CD14-positive monocyte (primary cell): Measurements from ENCODE around the gene MAPRE2. TPM values are rescaled to one million over a fixed set of nuclear protein-coding genes. Genes with fewer than 3 reads are reported as not detected.

Source experiments
- DNase-seq, 3 donors: peaks; one replicate each; pipeline ENCODE4 v3.0.0-alpha.2; 2011 to 2022
- H2AFZ ChIP-seq: 2 replicates; pipeline ENCODE4 v1.6.0; 2012; ENCODE audit warnings: mild to moderate bottlenecking, low read depth, low read length, inconsistent platforms; ENCODE audit not compliant: insufficient read depth, poor library complexity, severe bottlenecking
- H3K27ac ChIP-seq, 2 donors: 1 replicate in 1 of 2; 2 replicates in 1 of 2; pipeline ENCODE4 v1.5.1; 2012 to 2013; ENCODE audit warnings: low read length in 2 of 2, control low read depth in 1 of 2, inconsistent platforms in 1 of 2, low read depth in 1 of 2, mild to moderate bottlenecking in 1 of 2
- H3K27me3 ChIP-seq, 2 donors: one replicate each; pipeline versions ENCODE4 v1.6.0 to v1.6.1; 2011 to 2013; ENCODE audit warnings: low read length in 2 of 2; ENCODE audit not compliant: control insufficient read depth in 2 of 2, insufficient read depth in 2 of 2
- H3K36me3 ChIP-seq, 2 donors: replicated peaks in 1 of 2; 1 replicate in 1 of 2; 2 replicates in 1 of 2; pipeline versions ENCODE4 v1.5.1 to v1.6.1; 2012 to 2013; ENCODE audit warnings: low read length in 2 of 2, control low read depth in 1 of 2, inconsistent platforms in 1 of 2, mild to moderate bottlenecking in 1 of 2; ENCODE audit not compliant: insufficient read depth in 2 of 2, control insufficient read depth in 1 of 2
- H3K4me1 ChIP-seq, 2 donors: 1 replicate in 1 of 2; 2 replicates in 1 of 2; pipeline versions ENCODE4 v1.5.1 to v1.6.1; 2012 to 2013; ENCODE audit warnings: low read length in 2 of 2, control low read depth in 1 of 2, inconsistent platforms in 1 of 2, mild to moderate bottlenecking in 1 of 2, moderate library complexity in 1 of 2; ENCODE audit not compliant: insufficient read depth in 2 of 2, control insufficient read depth in 1 of 2
- H3K4me2 ChIP-seq: replicated peaks from 2 replicates; pipeline ENCODE3; 2012; ENCODE audit warnings: low read length, moderate library complexity, mild to moderate bottlenecking; ENCODE audit not compliant: poor library complexity, severe bottlenecking; ENCODE audit errors: extremely low read depth
- H3K4me3 ChIP-seq, 3 experiments: fragments of 200-600 bp in 1 of 3; sonication (generic) in 1 of 3; replicated peaks in 1 of 3; 1 replicate in 2 of 3; 2 replicates in 1 of 3; pipeline ENCODE4 v1.5.1; 2011 to 2013; ENCODE audit warnings: low read length in 3 of 3, mild to moderate bottlenecking in 3 of 3, control low read depth in 2 of 3, low read depth in 2 of 3, inconsistent platforms in 1 of 3, moderate library complexity in 1 of 3
- H3K79me2 ChIP-seq: 2 replicates; pipeline ENCODE4 v1.6.0; 2012; ENCODE audit warnings: mild to moderate bottlenecking, control low read depth, inconsistent platforms, low read length, moderate library complexity; ENCODE audit not compliant: insufficient read depth
- H3K9ac ChIP-seq: 2 replicates; pipeline ENCODE4 v1.6.0; 2017; ENCODE audit warnings: low read length, mild to moderate bottlenecking; ENCODE audit not compliant: insufficient read depth, poor library complexity, severe bottlenecking
- H3K9me3 ChIP-seq, 2 donors: replicated peaks in 1 of 2; 1 replicate in 1 of 2; 2 replicates in 1 of 2; pipeline versions ENCODE4 v1.5.1 to v1.6.1; 2012 to 2013; ENCODE audit warnings: low read length in 2 of 2, control low read depth in 1 of 2; ENCODE audit not compliant: control insufficient read depth in 1 of 2, insufficient read depth in 1 of 2
- H4K20me1 ChIP-seq: 2 replicates; pipeline ENCODE4 v1.6.0; 2012; ENCODE audit warnings: mild to moderate bottlenecking, low read length, control low read depth, moderate library complexity; ENCODE audit not compliant: insufficient read depth
- H3K27ac Mint-ChIP-seq, 7 donors: one replicate each; pipeline ENCODE4 v1.8.0; 2020; ENCODE audit warnings: mild to moderate bottlenecking in 7 of 7, mixed read lengths in 7 of 7, moderate library complexity in 6 of 7, inconsistent platforms in 2 of 7
- H3K27me3 Mint-ChIP-seq, 3 donors: one replicate each; pipeline ENCODE4 v1.8.0; 2021 to 2022; ENCODE audit warnings: low read depth in 3 of 3, mild to moderate bottlenecking in 3 of 3, mixed read lengths in 3 of 3, moderate library complexity in 3 of 3, inconsistent platforms in 1 of 3
- H3K36me3 Mint-ChIP-seq, 2 donors: one replicate each; pipeline ENCODE4 v1.8.0; 2020; ENCODE audit warnings: mixed read lengths in 2 of 2, inconsistent platforms in 1 of 2, mild to moderate bottlenecking in 1 of 2
- H3K4me1 Mint-ChIP-seq: one replicate; pipeline ENCODE4 v1.8.0; 2020; ENCODE audit warnings: mild to moderate bottlenecking, mixed read lengths
- H3K4me3 Mint-ChIP-seq, 2 donors: one replicate each; pipeline ENCODE4 v1.8.0; 2020; ENCODE audit warnings: mild to moderate bottlenecking in 2 of 2, mixed read lengths in 2 of 2, moderate library complexity in 1 of 2
- H3K9me3 Mint-ChIP-seq, 7 donors: one replicate each; pipeline ENCODE4 v1.8.0; 2020 to 2022; ENCODE audit warnings: mixed read lengths in 7 of 7, mild to moderate bottlenecking in 6 of 7, moderate library complexity in 6 of 7, inconsistent platforms in 2 of 7
- WGBS: methylation state at CpG from one replicate; pipeline ENCODE4 v1.1.5; 2013; ENCODE audit warnings: missing lambda C conversion rate; ENCODE audit not compliant: insufficient coverage; 5-methylcytosine and 5-hydroxymethylcytosine counted together
- intact Hi-C, 2 donors: fragments of 100-400 bp; cut with micrococcal nuclease; formaldehyde crosslinking; loops; one replicate each; pipeline versions ENCODE4 v1.15.0 to v1.15.1; 2023
- polyA plus RNA-seq, 3 donors: library from polyadenylated mRNA; depleted of rRNA in 1 of 3; unstranded in 2 of 3; stranded (reverse) in 1 of 3; fragments of 300-500 nt in 2 of 3; fragments of >200 nt in 1 of 3; fragmentation: Illumina TruSeq in 2 of 3; gene quantifications; 1 replicate in 2 of 3; 2 replicates in 1 of 3; pipeline ENCODE4 v1.2.3, GENCODE V29; 2012 to 2021
- TF ChIP-seq, protein P1 (sequence below): fragments of 200-600 bp; IDR thresholded peaks from one replicate; pipeline ENCODE4 v1.8.0; 2022; ENCODE audit warnings: antibody characterized with exemption, mild to moderate bottlenecking

Gene MAPRE2
- polyA plus RNA-seq, 3 donors = 22.0 to 48.1 (median 37.1) TPM

DNA sequence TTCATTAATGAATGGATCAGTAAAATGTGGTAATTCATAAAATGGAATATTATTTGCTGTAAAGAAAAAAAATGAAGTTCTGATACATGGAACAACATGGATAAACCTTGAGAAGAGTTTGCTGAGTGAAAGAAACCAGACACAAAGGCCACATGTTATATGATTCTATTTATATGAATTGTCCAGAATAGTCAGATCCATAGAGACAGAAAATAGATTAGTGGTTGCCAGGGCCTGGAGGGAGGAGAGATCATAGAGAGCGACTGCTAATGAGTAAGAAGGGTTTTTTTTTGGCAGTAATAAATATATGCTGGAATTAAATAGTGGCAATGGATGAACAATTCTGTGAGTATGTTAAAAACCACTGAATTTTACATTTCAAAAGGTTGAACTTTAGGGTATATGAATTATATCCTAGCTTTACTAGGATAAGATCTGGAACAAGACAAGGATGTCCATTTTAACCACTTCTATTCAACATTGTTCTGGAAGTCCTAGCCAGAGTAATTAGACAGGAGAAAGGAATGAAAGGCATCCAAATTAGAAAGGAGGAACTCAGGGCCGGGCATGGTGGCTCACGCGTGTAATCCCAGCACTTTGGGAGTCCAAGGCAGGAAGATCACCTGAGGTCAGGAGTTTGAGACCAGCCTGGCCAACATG, 48.8 kb downstream of the MAPRE2 start:
- no peak for DNase-seq
- peaks cover 0 to 3% (median 0%) of the 10 kb centered on the region in 7 donors for H3K9me3 Mint-ChIP-seq
- 100% methylated on average over 2 of the region's 4 CpGs for WGBS
- H3K9ac ChIP-seq = no peak overlapping the region
- no peaks in the 10 kb centered on the region for H3K79me2 ChIP-seq
- H3K27me3 ChIP-seq = no peaks in the 10 kb centered on the region
- intact Hi-C loops = no loop called here
- H3K4me3 Mint-ChIP-seq = no peak overlapping the region
- no peaks in the 10 kb centered on the region for H3K4me1 ChIP-seq
- H3K36me3 Mint-ChIP-seq = peaks cover 0 to 2% of the 10 kb centered on the region in 2 donors
- H3K36me3 ChIP-seq = no peaks in the 10 kb centered on the region
- H3K27me3 Mint-ChIP-seq = no peaks in the 10 kb centered on the region
- TF ChIP-seq, protein P1, sequence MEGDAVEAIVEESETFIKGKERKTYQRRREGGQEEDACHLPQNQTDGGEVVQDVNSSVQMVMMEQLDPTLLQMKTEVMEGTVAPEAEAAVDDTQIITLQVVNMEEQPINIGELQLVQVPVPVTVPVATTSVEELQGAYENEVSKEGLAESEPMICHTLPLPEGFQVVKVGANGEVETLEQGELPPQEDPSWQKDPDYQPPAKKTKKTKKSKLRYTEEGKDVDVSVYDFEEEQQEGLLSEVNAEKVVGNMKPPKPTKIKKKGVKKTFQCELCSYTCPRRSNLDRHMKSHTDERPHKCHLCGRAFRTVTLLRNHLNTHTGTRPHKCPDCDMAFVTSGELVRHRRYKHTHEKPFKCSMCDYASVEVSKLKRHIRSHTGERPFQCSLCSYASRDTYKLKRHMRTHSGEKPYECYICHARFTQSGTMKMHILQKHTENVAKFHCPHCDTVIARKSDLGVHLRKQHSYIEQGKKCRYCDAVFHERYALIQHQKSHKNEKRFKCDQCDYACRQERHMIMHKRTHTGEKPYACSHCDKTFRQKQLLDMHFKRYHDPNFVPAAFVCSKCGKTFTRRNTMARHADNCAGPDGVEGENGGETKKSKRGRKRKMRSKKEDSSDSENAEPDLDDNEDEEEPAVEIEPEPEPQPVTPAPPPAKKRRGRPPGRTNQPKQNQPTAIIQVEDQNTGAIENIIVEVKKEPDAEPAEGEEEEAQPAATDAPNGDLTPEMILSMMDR = no peak
- peaks cover 4% of the 10 kb centered on the region for H3K4me1 Mint-ChIP-seq
- H3K4me3 ChIP-seq = no peak overlapping the region
- H3K27ac Mint-ChIP-seq = no peak overlapping the region
- no peaks in the 10 kb centered on the region for H3K9me3 ChIP-seq
- H3K27ac ChIP-seq = no peak overlapping the region
- no peak overlapping the region for H3K4me2 ChIP-seq
- no peak overlapping the region for H2AFZ ChIP-seq
- H4K20me1 ChIP-seq = no peaks in the 10 kb centered on the region

DNA sequence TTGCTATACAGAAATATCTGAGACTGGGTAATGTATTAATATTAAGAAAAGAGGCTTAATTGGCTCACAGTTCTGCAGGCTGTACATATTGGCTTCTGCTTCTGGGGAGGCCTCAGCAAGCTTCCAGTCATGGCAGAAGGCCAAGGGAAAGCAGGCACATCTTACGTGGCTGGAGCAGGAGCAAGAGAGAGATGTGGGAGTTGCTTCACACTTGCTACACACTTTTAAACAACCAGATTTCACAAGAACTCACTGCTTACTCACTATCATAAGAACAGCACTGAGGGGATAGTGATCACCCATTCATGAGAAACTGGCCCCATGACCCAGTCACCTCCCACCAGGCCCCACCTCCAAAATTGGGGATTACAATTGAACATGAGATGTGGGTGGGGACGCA, 50.6 kb downstream of the MAPRE2 start:
- intact Hi-C loops = no loop called here
- no peak overlapping the region for H3K4me2 ChIP-seq
- Mint-ChIP-seq H3K27ac (peak overlapping the region in 3 of 7 donors; percentile 22 to 51 (median 50)), H3K9me3 (peaks cover 0 to 3% (median 0%) of the 10 kb centered on the region in 7 donors), H3K4me3 (no peak overlapping the region), H3K36me3 (peaks cover 0 to 2% of the 10 kb centered on the region in 2 donors), H3K4me1 (peaks cover 4% of the 10 kb centered on the region), H3K27me3 (no peaks in the 10 kb centered on the region)
- no peak overlapping the region for H2AFZ ChIP-seq
- H3K36me3 ChIP-seq = no peaks in the 10 kb centered on the region
- no CpG with 5 or more reads among the region's 2 CpGs for WGBS
- peaks cover 10% of the 10 kb centered on the region for H4K20me1 ChIP-seq
- peak in 2 of 3 donors; percentile 42 to 66 for DNase-seq
- H3K4me3 ChIP-seq = no peak overlapping the region
- no peaks in the 10 kb centered on the region for H3K4me1 ChIP-seq
- H3K79me2 ChIP-seq = no peaks in the 10 kb centered on the region
- H3K9ac ChIP-seq = no peak overlapping the region
- no peaks in the 10 kb centered on the region for H3K9me3 ChIP-seq
- no peaks in the 10 kb centered on the region for H3K27me3 ChIP-seq
- H3K27ac ChIP-seq = no peak overlapping the region
- TF ChIP-seq, protein P1 = no peak
